ENCODE measurements around the gene LARP1.
A peak's percentile ranks its signal among the peaks of the same experiment; 100 is the strongest.

Gene LARP1

DNA sequence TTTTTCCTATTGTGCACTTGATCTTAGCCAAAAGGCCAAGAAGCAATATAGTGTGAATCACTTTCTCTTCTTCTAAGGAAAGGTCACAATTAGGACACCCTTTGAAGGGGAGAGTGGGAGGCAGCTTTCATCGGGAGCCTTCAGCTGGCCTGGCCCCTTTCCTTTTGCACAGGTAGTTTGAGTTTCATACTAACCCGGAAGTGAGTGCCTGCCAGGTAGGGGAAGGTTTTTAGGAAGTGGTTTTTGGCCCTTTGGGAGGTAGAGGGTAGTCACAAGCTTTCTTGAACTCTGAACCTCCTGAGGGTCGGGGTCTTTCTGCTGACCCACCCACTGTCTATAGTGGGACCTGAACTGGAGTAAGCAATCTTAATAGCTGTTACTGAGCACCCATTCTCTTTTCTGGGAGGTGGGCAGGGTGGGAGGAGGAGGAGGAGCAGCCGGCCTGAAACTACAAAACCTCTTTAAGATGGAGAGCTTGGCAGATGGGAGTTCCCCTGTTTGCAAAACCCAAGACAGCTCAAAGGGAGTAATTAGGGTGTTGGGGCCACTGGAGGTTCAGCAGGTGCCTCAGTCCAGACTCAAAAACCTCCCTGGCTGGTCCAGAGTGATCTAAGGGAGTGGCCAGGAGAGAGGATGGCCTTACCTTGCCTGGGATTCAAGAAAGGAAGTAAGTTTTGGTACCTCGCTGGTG is 6.0 kb downstream of the LARP1 start:
- H3K36me3 ChIP-seq (ENCODE audit: insufficient read depth, low read length): no peaks in the 10 kb centered on the region
- peak overlapping the region; percentile 96 for H3K4me2 ChIP-seq (ENCODE audit: low read depth, low read length, poor library complexity, severe bottlenecking)
- no peak overlapping the region for H2AFZ ChIP-seq (ENCODE audit: low read length)
- no peaks in the 10 kb centered on the region for H3F3A ChIP-seq (ENCODE audit: low read depth)
- peak overlapping the region; percentile 77 for H3K4me3 ChIP-seq (ENCODE audit: low read length, poor library complexity, severe bottlenecking)
- H3K9me2 ChIP-seq (replicated peaks; ENCODE audit: low read depth, low read length): no peaks in the 10 kb centered on the region
- no peaks in the 10 kb centered on the region for H3K9me3 ChIP-seq (ENCODE audit: insufficient read depth, low read depth, low read length)
- H3K9ac ChIP-seq (ENCODE audit: low read depth, low read length, poor library complexity, severe bottlenecking): peak overlapping the region; percentile 48
- H3K4me1 ChIP-seq (ENCODE audit: insufficient read depth, low read length, poor library complexity, severe bottlenecking): peaks cover 20% of the 10 kb centered on the region
- peaks cover 98% of the 10 kb centered on the region for H3K79me2 ChIP-seq (ENCODE audit: insufficient read depth, low read length)
- TF ChIP-seq EZH2phosphoT487 (IDR thresholded peaks at IDR 0.05; ENCODE audit: borderline replicate concordance) (no peak), CTCF (conservative IDR thresholded peaks at IDR 0.05; ENCODE audit: low read length) (no peak)
- peaks cover 81% of the 10 kb centered on the region for H4K20me1 ChIP-seq (ENCODE audit: insufficient read depth, low read length, poor library complexity, severe bottlenecking)
- H3K27me3 ChIP-seq (ENCODE audit: insufficient read depth, low read length, poor library complexity, severe bottlenecking): no peaks in the 10 kb centered on the region

- H2AFZ ChIP-seq (ENCODE audit: low read length): no peak overlapping the region
- H3K4me1 ChIP-seq (ENCODE audit: insufficient read depth, low read length, poor library complexity, severe bottlenecking): peaks cover 26% of the 10 kb centered on the region
- no peaks in the 10 kb centered on the region for H3K27me3 ChIP-seq (ENCODE audit: insufficient read depth, low read length, poor library complexity, severe bottlenecking)
- H3K4me3 ChIP-seq (ENCODE audit: low read length, poor library complexity, severe bottlenecking): no peak overlapping the region
- no peak overlapping the region for H3K9ac ChIP-seq (ENCODE audit: low read depth, low read length, poor library complexity, severe bottlenecking)
- H3K36me3 ChIP-seq (ENCODE audit: insufficient read depth, low read length): no peaks in the 10 kb centered on the region
- H3K79me2 ChIP-seq (ENCODE audit: insufficient read depth, low read length): peaks cover 98% of the 10 kb centered on the region
- peak overlapping the region; percentile 44 for H3K4me2 ChIP-seq (ENCODE audit: low read depth, low read length, poor library complexity, severe bottlenecking)
- H4K20me1 ChIP-seq (ENCODE audit: insufficient read depth, low read length, poor library complexity, severe bottlenecking): peaks cover 83% of the 10 kb centered on the region
- H3K9me2 ChIP-seq (replicated peaks; ENCODE audit: low read depth, low read length): no peaks in the 10 kb centered on the region
- TF ChIP-seq CTCF (conservative IDR thresholded peaks at IDR 0.05; ENCODE audit: low read length) (no peak), EZH2phosphoT487 (IDR thresholded peaks at IDR 0.05; ENCODE audit: borderline replicate concordance) (no peak)
- no peaks in the 10 kb centered on the region for H3F3A ChIP-seq (ENCODE audit: low read depth)
- no peaks in the 10 kb centered on the region for H3K9me3 ChIP-seq (ENCODE audit: insufficient read depth, low read depth, low read length)
Observed at GRCh38 chr5:154762261-154762660, 7.1 kb downstream of the LARP1 start.

- peak overlapping the region; percentile 44 for H3K4me2 ChIP-seq (ENCODE audit: low read depth, low read length, poor library complexity, severe bottlenecking)
Observed at GRCh38 chr5:154762700-154763099, 7.5 kb downstream of the LARP1 start.

More at GRCh38 chr5:154762700-154763099, 7.5 kb downstream of the LARP1 start:
- H3K9me3 ChIP-seq (ENCODE audit: insufficient read depth, low read depth, low read length): no peaks in the 10 kb centered on the region
- H3K4me1 ChIP-seq (ENCODE audit: insufficient read depth, low read length, poor library complexity, severe bottlenecking): peaks cover 27% of the 10 kb centered on the region
- no peaks in the 10 kb centered on the region for H3F3A ChIP-seq (ENCODE audit: low read depth)
- no peaks in the 10 kb centered on the region for H3K36me3 ChIP-seq (ENCODE audit: insufficient read depth, low read length)
- no peak for TF ChIP-seq EZH2phosphoT487 (IDR thresholded peaks at IDR 0.05; ENCODE audit: borderline replicate concordance)
- TF ChIP-seq CTCF (conservative IDR thresholded peaks at IDR 0.05; ENCODE audit: low read length): no peak
- H3K9me2 ChIP-seq (replicated peaks; ENCODE audit: low read depth, low read length): no peaks in the 10 kb centered on the region
- H3K9ac ChIP-seq (ENCODE audit: low read depth, low read length, poor library complexity, severe bottlenecking): no peak overlapping the region
- H3K79me2 ChIP-seq (ENCODE audit: insufficient read depth, low read length): peaks cover 99% of the 10 kb centered on the region
- no peaks in the 10 kb centered on the region for H3K27me3 ChIP-seq (ENCODE audit: insufficient read depth, low read length, poor library complexity, severe bottlenecking)
- H3K4me3 ChIP-seq (ENCODE audit: low read length, poor library complexity, severe bottlenecking): no peak overlapping the region
- no peak overlapping the region for H2AFZ ChIP-seq (ENCODE audit: low read length)
- peaks cover 85% of the 10 kb centered on the region for H4K20me1 ChIP-seq (ENCODE audit: insufficient read depth, low read length, poor library complexity, severe bottlenecking)
